H1 (cell line): Measurements from ENCODE around the gene CMTR2. TPM values are rescaled to one million over a fixed set of nuclear protein-coding genes. Genes with fewer than 3 reads are reported as not detected.

Experiments
- CTCF ChIA-PET: fragments of 300-600 bp; sonication (Branson Sonifier 250); formaldehyde crosslinking; loops from one replicate; lab custom pipeline; 2021; ENCODE audit not compliant: partially characterized antibody; lab: Charles Lee
- POLR2A ChIA-PET: fragments of 300-600 bp; sonication (Branson Sonifier 250); formaldehyde crosslinking; loops from one replicate; lab custom pipeline; 2021; ENCODE audit warnings: inconsistent platforms; ENCODE audit not compliant: partially characterized antibody; lab: Charles Lee
- DNase-seq, 2 experiments: peaks; one replicate each; pipeline versions ENCODE4 v3.0.0 to v3.0.0-alpha.2; 2010 to 2022; ENCODE audit warnings: low spot score in 2 of 2, low read depth in 1 of 2, mixed read lengths in 1 of 2
- FAIRE-seq: peaks from 2 replicates; lab custom pipeline; 2011; peaks lifted over from hg19 to GRCh38; lab: Jason Lieb, UNC
- H2AFZ ChIP-seq: 2 replicates; pipeline ENCODE4 v1.8.1; 2012; ENCODE audit warnings: low read length, inconsistent platforms
- H2AK5ac ChIP-seq: 2 replicates; pipeline ENCODE4 v1.6.1; 2013; ENCODE audit warnings: low read depth, low read length
- H2BK120ac ChIP-seq: replicated peaks from 2 replicates; pipeline ENCODE3; 2013; ENCODE audit warnings: low read depth, low read length, inconsistent platforms
- H2BK12ac ChIP-seq: 2 replicates; pipeline ENCODE4 v1.6.1; 2013; ENCODE audit warnings: low read depth, low read length
- H2BK15ac ChIP-seq: 2 replicates; pipeline ENCODE4 v1.6.1; 2013; ENCODE audit warnings: low read length
- H2BK20ac ChIP-seq: 2 replicates; pipeline ENCODE4 v1.6.1; 2013; ENCODE audit warnings: low read length
- H2BK5ac ChIP-seq: 2 replicates; pipeline ENCODE4 v1.6.1; 2013; ENCODE audit warnings: low read depth, low read length
- H3K14ac ChIP-seq: 2 replicates; pipeline ENCODE4 v1.6.1; 2013; ENCODE audit warnings: inconsistent platforms; ENCODE audit not compliant: insufficient read length
- H3K18ac ChIP-seq: 2 replicates; pipeline ENCODE4 v1.6.1; 2013; ENCODE audit warnings: low read length; ENCODE audit errors: extremely low read depth
- H3K23ac ChIP-seq: 2 replicates; pipeline ENCODE4 v1.6.1; 2013; ENCODE audit warnings: inconsistent platforms; ENCODE audit not compliant: insufficient read length
- H3K23me2 ChIP-seq: 2 replicates; pipeline ENCODE4 v1.6.1; 2013; ENCODE audit warnings: low read depth, low read length
- H3K27ac ChIP-seq: 2 replicates; pipeline ENCODE4 v1.6.1; 2011; ENCODE audit warnings: low read depth, low read length, inconsistent platforms
- H3K27me3 ChIP-seq, 4 experiments: replicated peaks in 1 of 4; 1 replicate in 1 of 4; 2 replicates in 3 of 4; pipeline versions ENCODE4 v1.6.1 to v1.8.1; 2011 to 2013; ENCODE audit warnings: low read length in 3 of 4, mild to moderate bottlenecking in 3 of 4, inconsistent platforms in 2 of 4, mixed read lengths in 2 of 4, moderate library complexity in 1 of 4; ENCODE audit not compliant: control insufficient read depth in 3 of 4, insufficient read depth in 3 of 4; ENCODE audit errors: extremely low read depth in 1 of 4
- H3K36me3 ChIP-seq, 4 experiments: 2 replicates each; pipeline versions ENCODE4 v1.6.1 to v1.8.1; 2011 to 2013; ENCODE audit warnings: mild to moderate bottlenecking in 4 of 4, low read length in 3 of 4, moderate library complexity in 2 of 4, control low read depth in 1 of 4, inconsistent platforms in 1 of 4; ENCODE audit not compliant: insufficient read depth in 4 of 4, control insufficient read depth in 2 of 4
- H3K4ac ChIP-seq: replicated peaks from 2 replicates; pipeline ENCODE3; 2013; ENCODE audit warnings: low read length, low read depth, mixed read lengths, inconsistent platforms; ENCODE audit not compliant: insufficient read length
- H3K4me1 ChIP-seq, 4 experiments: replicated peaks in 1 of 4; 1 replicate in 1 of 4; 2 replicates in 3 of 4; pipeline versions ENCODE4 v1.6.1 to v1.8.1; 2011 to 2013; ENCODE audit warnings: low read length in 3 of 4, inconsistent platforms in 2 of 4, mixed read lengths in 1 of 4; ENCODE audit not compliant: insufficient read depth in 4 of 4, control insufficient read depth in 3 of 4
- H3K4me2 ChIP-seq, 2 experiments: 2 replicates each; pipeline versions ENCODE4 v1.6.1 to v1.8.1; 2011 to 2013; ENCODE audit warnings: low read depth in 2 of 2, low read length in 2 of 2, control low read depth in 1 of 2, inconsistent platforms in 1 of 2, mild to moderate bottlenecking in 1 of 2; ENCODE audit not compliant: insufficient read depth in 1 of 2
- H3K4me3 ChIP-seq, 4 experiments: fragments of 200-600, 300-600 bp in 1 of 4; sonication (generic), shearing (Covaris generic), sonication (Bioruptor Twin) in 1 of 4; 2 replicates each; pipeline versions ENCODE4 v1.5.1 to v1.8.1; 2011 to 2016; ENCODE audit warnings: low read length in 4 of 4, low read depth in 3 of 4, control low read depth in 2 of 4, inconsistent platforms in 2 of 4, mild to moderate bottlenecking in 2 of 4, mixed read lengths in 1 of 4, moderate library complexity in 1 of 4; ENCODE audit not compliant: insufficient read depth in 2 of 4; ENCODE audit errors: extremely low read depth in 1 of 4
- H3K56ac ChIP-seq: replicated peaks from 2 replicates; pipeline ENCODE3; 2013; ENCODE audit warnings: low read depth, mild to moderate bottlenecking, mixed read lengths, low read length, inconsistent platforms; ENCODE audit not compliant: insufficient read length
- H3K79me1 ChIP-seq: 2 replicates; pipeline ENCODE4 v1.6.1; 2013; ENCODE audit warnings: low read depth, low read length, control low read depth
- H3K79me2 ChIP-seq, 2 experiments: 2 replicates each; pipeline versions ENCODE4 v1.6.1 to v1.8.1; 2012 to 2013; ENCODE audit warnings: low read length in 2 of 2, mild to moderate bottlenecking in 2 of 2, inconsistent platforms in 1 of 2; ENCODE audit not compliant: insufficient read depth in 2 of 2, control insufficient read depth in 1 of 2
- H3K9ac ChIP-seq, 4 experiments: replicated peaks in 1 of 4; 1 replicate in 1 of 4; 2 replicates in 3 of 4; pipeline versions ENCODE4 v1.6.1 to v1.8.1; 2011 to 2013; ENCODE audit warnings: low read depth in 3 of 4, low read length in 3 of 4, control low read depth in 2 of 4, mild to moderate bottlenecking in 2 of 4, moderate library complexity in 2 of 4, inconsistent platforms in 1 of 4; ENCODE audit errors: extremely low read depth in 1 of 4
- H3K9me3 ChIP-seq, 2 experiments: 2 replicates each; pipeline versions ENCODE4 v1.6.1 to v1.8.1; 2012 to 2013; ENCODE audit warnings: mild to moderate bottlenecking in 2 of 2, moderate library complexity in 2 of 2, control low read depth in 1 of 2, inconsistent platforms in 1 of 2, low read depth in 1 of 2, low read length in 1 of 2, mixed read lengths in 1 of 2; ENCODE audit not compliant: insufficient read depth in 2 of 2
- H4K20me1 ChIP-seq, 2 experiments: replicated peaks in 1 of 2; 2 replicates each; pipeline versions ENCODE3 to v1.8.1; 2011 to 2013; ENCODE audit warnings: inconsistent platforms in 2 of 2, low read length in 2 of 2, mild to moderate bottlenecking in 1 of 2; ENCODE audit not compliant: insufficient read depth in 2 of 2, control insufficient read depth in 1 of 2
- H4K5ac ChIP-seq: 2 replicates; pipeline ENCODE4 v1.6.1; 2013; ENCODE audit warnings: low read length, low read depth, mixed read lengths, inconsistent platforms; ENCODE audit not compliant: insufficient read length
- H4K8ac ChIP-seq: 2 replicates; pipeline ENCODE4 v1.8.0; 2013; ENCODE audit warnings: mild to moderate bottlenecking, moderate library complexity, low read length, inconsistent platforms; ENCODE audit not compliant: insufficient read depth; ENCODE audit errors: extremely low read depth
- H4K91ac ChIP-seq: replicated peaks from 2 replicates; pipeline ENCODE3; 2013; ENCODE audit warnings: low read length, mixed read lengths, inconsistent platforms; ENCODE audit not compliant: insufficient read length
- ATF2 ChIP-seq: IDR thresholded peaks from 2 replicates; pipeline ENCODE4 v1.6.1; 2012; ENCODE audit warnings: low read length, inconsistent platforms
- CREB1 ChIP-seq: IDR thresholded peaks from 2 replicates; pipeline ENCODE4 v1.6.1; 2012; ENCODE audit warnings: inconsistent platforms
- E2F6 ChIP-seq: IDR thresholded peaks from 2 replicates; pipeline ENCODE4 v1.6.1; 2012; ENCODE audit warnings: inconsistent platforms
- EGR1 ChIP-seq: IDR thresholded peaks from 2 replicates; pipeline ENCODE4 v1.6.1; 2011; ENCODE audit warnings: low read depth, low read length, borderline replicate concordance
- GTF2F1 ChIP-seq: IDR thresholded peaks from 2 replicates; pipeline ENCODE4 v1.6.1; 2012; ENCODE audit warnings: low read depth, low read length, improper control_type of control experiment, borderline replicate concordance
- HDAC6 ChIP-seq: IDR thresholded peaks from one replicate; pipeline ENCODE4 v1.7.1; 2012; ENCODE audit warnings: low read depth, mild to moderate bottlenecking, inconsistent platforms, low read length, moderate library complexity
- MAX ChIP-seq: IDR thresholded peaks from 2 replicates; pipeline ENCODE4 v1.6.1; 2012; ENCODE audit warnings: inconsistent platforms
- NRF1 ChIP-seq: IDR thresholded peaks from 2 replicates; pipeline ENCODE4 v1.6.1; 2011; ENCODE audit warnings: mild to moderate bottlenecking, low read depth, low read length, improper control_type of control experiment
- SP2 ChIP-seq: IDR thresholded peaks from 2 replicates; pipeline ENCODE4 v1.6.1; 2012; ENCODE audit warnings: mild to moderate bottlenecking, low read length, inconsistent platforms
- TCF12 ChIP-seq: IDR thresholded peaks from 2 replicates; pipeline ENCODE4 v1.6.1; 2011; ENCODE audit warnings: low read depth, mild to moderate bottlenecking, low read length
- TEAD4 ChIP-seq: IDR thresholded peaks from 2 replicates; pipeline ENCODE4 v1.6.1; 2012; ENCODE audit warnings: low read depth, low read length, inconsistent platforms, mixed read lengths
- YY1 ChIP-seq: IDR thresholded peaks from 2 replicates; pipeline ENCODE4 v1.6.1; 2011; ENCODE audit warnings: low read depth, mild to moderate bottlenecking, low read length
- WGBS, 2 experiments: shearing (Covaris generic) in 1 of 2; methylation state at CpG; one replicate each; pipeline versions ENCODE4 v1.1.6 to v1.1.7; 2013 to 2015; ENCODE audit warnings: low lambda C conversion rate in 2 of 2, mixed read lengths in 2 of 2, inconsistent platforms in 1 of 2, low coverage in 1 of 2, missing lambda C conversion rate in 1 of 2; ENCODE audit not compliant: insufficient replicate concordance in 2 of 2, insufficient coverage in 1 of 2, insufficient read length in 1 of 2; ENCODE audit errors: extremely low coverage in 1 of 2, missing lambda C conversion rate in 1 of 2; 5-methylcytosine and 5-hydroxymethylcytosine counted together
- polyA plus RNA-seq, 7 experiments: library from polyadenylated mRNA; depleted of rRNA in 3 of 7; stranded (reverse) in 5 of 7; unstranded in 2 of 7; fragments of >200 nt in 5 of 7; fragments of 200-250 nt in 2 of 7; gene quantifications; 1 replicate in 5 of 7; 2 replicates in 1 of 7; 4 replicates in 1 of 7; pipeline versions ENCODE4 v1.2.1 to v1.2.3, GENCODE V29; 2011 to 2013; ENCODE audit warnings: missing spikeins in 2 of 7, mixed read lengths in 2 of 7
- total RNA-seq: library from RNA; stranded (reverse); fragmentation: NEBNext Ultra II Directional; extraction: Animal tissue kit (Norgen Biotek cat#: 25700); gene quantifications from 2 replicates; pipeline ENCODE4 v1.2.1, GENCODE V29; 2021

CMTR2 gene
- total and polyA plus RNA-seq, 2 of the 8 experiments (the other 6 are each of a cell fraction or from before 2014, with no cell fraction given), result 8.5 to 12.8 TPM

- no peak overlapping the region for H4K8ac ChIP-seq
- no peaks in the 10 kb centered on the region for H3K79me1 ChIP-seq
- DNase-seq, result no peak
- no peak overlapping the region for H3K18ac ChIP-seq
- no peaks in the 10 kb centered on the region for H3K79me2 ChIP-seq
- H2BK12ac ChIP-seq, result no peak overlapping the region
- H3K23ac ChIP-seq, result no peak overlapping the region
- H3K56ac ChIP-seq, result no peak overlapping the region
- H4K20me1 ChIP-seq, result peaks cover 0 to 2% of the 10 kb centered on the region in 2 experiments
- no peak overlapping the region for H2BK120ac ChIP-seq
- H3K9me3 ChIP-seq, result no peaks in the 10 kb centered on the region
- FAIRE-seq, result no peak
- 96% methylated on average over 1 of the region's 1 CpG; no CpG with 5 or more reads in 1 of the 2 experiments for WGBS, 2 experiments
- H2BK15ac ChIP-seq, result no peak overlapping the region
- no peak overlapping the region for H2AK5ac ChIP-seq
- ChIA-PET CTCF (interaction anchor here (1.0 to 6.7 kb wide), 4 partner anchors 19 to 74 kb away, joined by 3 to 24 read pairs (median 10); partner anchors contain the start of gene CALB2), POLR2A (no interaction called here)
- H3K4ac ChIP-seq, result no peak overlapping the region
- H2BK20ac ChIP-seq, result no peak overlapping the region
- H3K27ac ChIP-seq, result no peak overlapping the region
- no peak overlapping the region for H4K91ac ChIP-seq
- no peak overlapping the region for H3K4me3 ChIP-seq
- no peaks in the 10 kb centered on the region for H3K23me2 ChIP-seq
- H3K36me3 ChIP-seq, result no peaks in the 10 kb centered on the region
- no peak overlapping the region for H2AFZ ChIP-seq
- no peak overlapping the region for H3K14ac ChIP-seq
- H3K27me3 ChIP-seq, result no peaks in the 10 kb centered on the region
- no peaks in the 10 kb centered on the region for H3K4me1 ChIP-seq
- no peak overlapping the region for H4K5ac ChIP-seq
- no peak overlapping the region; a peak in 1 of 4 replicates for H3K4me2 ChIP-seq
- no peak overlapping the region for H2BK5ac ChIP-seq
- H3K9ac ChIP-seq, result no peak overlapping the region
- TF ChIP-seq NRF1, result no peak
- no peak for TF ChIP-seq E2F6
- no peak for TF ChIP-seq MAX
- TF ChIP-seq TCF12, result no peak
- TF ChIP-seq YY1, result no peak
- TF ChIP-seq CREB1, result no peak
- no peak for TF ChIP-seq ATF2
- TF ChIP-seq TEAD4, result no peak
- no peak for TF ChIP-seq HDAC6
- no peak for TF ChIP-seq EGR1
- TF ChIP-seq SP2, result no peak
- no peak for TF ChIP-seq GTF2F1
Measured at GRCh38 chr16:71338632-71339031, 49.4 kb upstream of the CMTR2 start.
